Lower leg skin (tissue), 3 donors: Measurements from ENCODE around the gene BBS2.

Experiments
- CTCF ChIP-seq, 3 donors: fragments of 450-650 bp; IDR thresholded peaks; one replicate each; pipeline ENCODE4 v1.5.1; 2016; ENCODE audit warnings: antibody characterized with exemption in 3 of 3, mild to moderate bottlenecking in 3 of 3, moderate library complexity in 2 of 3
- POLR2A ChIP-seq, 2 donors: fragments of 450-650 bp; IDR thresholded peaks; one replicate each; pipeline ENCODE4 v1.6.1; 2016 to 2017; ENCODE audit warnings: antibody characterized with exemption in 2 of 2, mild to moderate bottlenecking in 1 of 2, moderate library complexity in 1 of 2

DNA sequence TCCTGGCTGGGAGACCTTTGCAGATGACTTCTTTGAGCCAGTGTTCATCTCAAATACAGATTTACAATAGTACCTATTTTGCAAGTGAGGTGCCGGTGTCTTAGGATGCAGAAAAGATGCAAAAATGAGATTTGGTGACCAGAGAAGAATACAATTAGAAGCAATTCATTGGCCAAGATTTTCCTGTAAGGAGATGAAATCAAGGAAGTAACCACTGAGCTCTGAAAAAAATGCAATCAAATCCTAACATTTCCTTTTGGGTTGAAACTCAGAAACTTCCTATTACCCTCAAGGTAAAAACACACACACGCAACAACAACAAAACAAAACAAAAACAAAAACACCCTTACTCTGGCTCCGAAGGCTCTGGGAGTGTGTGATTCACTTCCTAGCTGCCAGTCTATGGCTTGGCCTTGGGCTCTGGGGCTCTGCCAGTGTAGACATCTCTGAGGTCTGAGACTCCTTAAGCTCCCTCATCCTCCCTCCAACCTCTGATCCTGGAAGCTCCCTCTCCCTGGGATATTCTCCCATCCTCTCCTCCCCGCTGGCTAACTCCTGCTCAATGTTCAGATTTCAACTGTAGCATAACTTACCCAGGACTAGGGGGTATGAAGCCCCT lies 28.2 kb upstream of the BBS2 start:
- TF ChIP-seq CTCF (IDR thresholded peaks at IDR 0.05) (no peak), POLR2A (IDR thresholded peaks at IDR 0.05) (no peak)
